ENCODE data around the gene HTRA3. TPM values are rescaled to one million over a fixed set of nuclear protein-coding genes. Genes with fewer than 3 reads are reported as not detected.

Gene HTRA3
- total RNA-seq, result 4.6 and 8.1 TPM in 2 replicates

DNA sequence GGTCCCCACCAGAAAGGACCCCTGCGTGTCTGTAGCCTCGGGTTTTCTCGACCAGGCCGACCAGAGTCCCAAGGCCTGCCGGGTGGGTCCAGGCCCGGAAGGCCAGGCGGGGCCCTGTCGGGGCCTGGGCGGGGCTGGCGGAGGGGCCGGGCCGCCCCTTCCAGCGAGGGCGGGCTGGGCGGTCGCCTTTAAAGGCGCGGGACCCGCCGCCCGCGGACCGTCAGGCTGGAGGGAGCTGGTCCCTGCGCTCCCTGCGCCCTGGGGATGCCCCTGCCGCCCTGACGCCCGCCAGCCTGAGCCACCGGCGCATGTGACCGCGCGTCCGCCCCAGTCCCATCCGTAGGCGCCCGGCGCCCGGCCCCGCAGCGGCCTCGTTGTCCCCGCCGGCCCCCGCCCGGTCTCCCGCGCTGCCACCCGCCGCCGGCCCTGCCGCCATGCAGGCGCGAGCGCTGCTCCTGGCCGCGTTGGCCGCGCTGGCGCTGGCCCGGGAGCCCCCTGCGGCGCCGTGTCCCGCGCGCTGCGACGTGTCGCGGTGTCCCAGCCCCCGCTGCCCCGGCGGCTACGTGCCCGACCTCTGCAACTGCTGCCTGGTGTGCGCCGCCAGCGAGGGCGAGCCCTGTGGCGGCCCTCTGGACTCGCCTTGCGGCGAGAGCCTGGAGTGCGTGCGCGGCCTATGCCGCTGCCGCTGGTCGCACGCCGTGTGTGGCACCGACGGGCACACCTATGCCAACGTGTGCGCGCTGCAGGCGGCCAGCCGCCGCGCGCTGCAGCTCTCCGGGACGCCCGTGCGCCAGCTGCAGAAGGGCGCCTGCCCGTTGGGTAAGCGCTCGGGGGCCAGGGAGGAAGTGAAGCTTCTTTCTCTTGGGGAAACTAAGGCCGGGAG is at the start of gene HTRA3:
Gene HTRA3 (plus strand): TSS at position 220 of the 883 bp plus-strand sequence. CDS start 215 bp downstream, at position 435.

Other genes starting within 250 kb of the HTRA3 start
- 0.12 TPM in 1 of 2 replicates, not detected in the other for gene ABLIM2, start 110.9 kb upstream of the HTRA3 start, total RNA-seq
- 0.36 and 0.81 TPM in 2 replicates for gene SH3TC1, start 70.5 kb upstream of the HTRA3 start, total RNA-seq
- 27.3 and 40.1 TPM in 2 replicates for gene ACOX3, start 171.0 kb downstream of the HTRA3 start, total RNA-seq
- 17.5 and 22.1 TPM in 2 replicates for gene TRMT44, start 171.0 kb downstream of the HTRA3 start, total RNA-seq